ENCODE results near the gene ZNF248.
"Not testable (repeated sequence)": the region's sequence is repeated elsewhere in the genome, so short reads cannot be mapped to it uniquely, and the experiment has no call there.

The ZNF248 gene

GRCh38 chr10:37760817-37761216, 96.6 kb downstream of the ZNF248 start:
- no peak for DNase-seq
- in situ Hi-C loops (cut with HindIII; ENCODE audit: low pct_ligation_motif_present, low pct_unique_long_range_greater_than_20kb, low sequenced_read_pairs): no loop called here

- DNase-seq: no peak
- in situ Hi-C loops (cut with HindIII; ENCODE audit: low pct_ligation_motif_present, low pct_unique_long_range_greater_than_20kb, low sequenced_read_pairs): no loop called here
Observed at GRCh38 chr10:37758074-37758473, 99.3 kb downstream of the ZNF248 start.

GRCh38 chr10:37754538-37755323, 102.7 kb downstream of the ZNF248 start:
- in situ Hi-C loops (cut with HindIII; ENCODE audit: low pct_ligation_motif_present, low pct_unique_long_range_greater_than_20kb, low sequenced_read_pairs): no loop called here
- peak; percentile 31 for DNase-seq

- DNase-seq: no peak
Observed at GRCh38 chr10:37752334-37752875, 105.0 kb downstream of the ZNF248 start.

GRCh38 chr10:37748170-37748569, 109.2 kb downstream of the ZNF248 start:
- DNase-seq: no peak
- in situ Hi-C loops (cut with HindIII; ENCODE audit: low pct_ligation_motif_present, low pct_unique_long_range_greater_than_20kb, low sequenced_read_pairs): no loop called here

More at GRCh38 chr10:37752334-37752875, 105.0 kb downstream of the ZNF248 start:
- in situ Hi-C loops (cut with HindIII; ENCODE audit: low pct_ligation_motif_present, low pct_unique_long_range_greater_than_20kb, low sequenced_read_pairs): no loop called here

- no peak for DNase-seq
- in situ Hi-C loops (cut with HindIII; ENCODE audit: low pct_ligation_motif_present, low pct_unique_long_range_greater_than_20kb, low sequenced_read_pairs): no loop called here
Observed at GRCh38 chr10:37747081-37747480, 110.3 kb downstream of the ZNF248 start.

GRCh38 chr10:37741831-37742230, 115.6 kb downstream of the ZNF248 start:
- DNase-seq: no peak
- in situ Hi-C loops (cut with HindIII; ENCODE audit: low pct_ligation_motif_present, low pct_unique_long_range_greater_than_20kb, low sequenced_read_pairs): no loop called here

GRCh38 chr10:37739181-37739580, 118.2 kb downstream of the ZNF248 start:
- no peak for DNase-seq
- in situ Hi-C loops (cut with HindIII; ENCODE audit: low pct_ligation_motif_present, low pct_unique_long_range_greater_than_20kb, low sequenced_read_pairs): no loop called here

- in situ Hi-C loops (cut with HindIII; ENCODE audit: low pct_ligation_motif_present, low pct_unique_long_range_greater_than_20kb, low sequenced_read_pairs); DNase-seq: not testable (repeated sequence)
Observed at GRCh38 chr10:37738241-37738640, 119.2 kb downstream of the ZNF248 start.

GRCh38 chr10:37737336-37737735, 120.1 kb downstream of the ZNF248 start:
- in situ Hi-C loops (cut with HindIII; ENCODE audit: low pct_ligation_motif_present, low pct_unique_long_range_greater_than_20kb, low sequenced_read_pairs): no loop called here
- no peak for DNase-seq

GRCh38 chr10:37736120-37736519, 121.3 kb downstream of the ZNF248 start:
- in situ Hi-C loops (cut with HindIII; ENCODE audit: low pct_ligation_motif_present, low pct_unique_long_range_greater_than_20kb, low sequenced_read_pairs): no loop called here
- no peak for DNase-seq

GRCh38 chr10:37734971-37735370, 122.4 kb downstream of the ZNF248 start:
- in situ Hi-C loops (cut with HindIII; ENCODE audit: low pct_ligation_motif_present, low pct_unique_long_range_greater_than_20kb, low sequenced_read_pairs): no loop called here
- peak; percentile 29 for DNase-seq
